Measurements from ENCODE around the gene PCDHGA5.

- TF ChIP-seq GATA2 (IDR thresholded peaks at IDR 0.05; ENCODE audit: low read depth, low read length) (no peak), GATA3 (IDR thresholded peaks at IDR 0.05; ENCODE audit: low read depth, low read length) (no peak)
These were observed 49.0 kb downstream of the PCDHGA5 start, which contains the start of gene PCDHGA10 for GRCh38 chr5:141412854-141413539.

All from SH-SY5Y (cell line).